ENCODE data around the gene ATXN7L1.

The ATXN7L1 gene

GRCh38 chr7:105571891-105572290, 304.5 kb downstream of the ATXN7L1 start:
- H3K4me3 ChIP-seq (ENCODE audit: low read depth, low read length), result no peak overlapping the region
- H3K27me3 ChIP-seq (replicated peaks), result no peaks in the 10 kb centered on the region
- no peak overlapping the region for H3K27ac ChIP-seq
- no peak for DNase-seq
- in situ Hi-C loops (cut with HindIII; ENCODE audit: low pct_ligation_motif_present, low sequenced_read_pairs), result no loop called here
- TF ChIP-seq CTCF (IDR thresholded peaks at IDR 0.05; ENCODE audit: low read depth, low read length, missing control alignments), result no peak
- peaks cover 13% of the 10 kb centered on the region for H3K36me3 ChIP-seq (replicated peaks)

- Histone ChIP-seq H3K27ac (no peak overlapping the region), H3K4me3 (ENCODE audit: low read depth, low read length) (no peak overlapping the region), H3K36me3 (replicated peaks) (peaks cover 44% of the 10 kb centered on the region), H3K27me3 (replicated peaks) (no peaks in the 10 kb centered on the region)
- no peak for DNase-seq
- no peak for TF ChIP-seq CTCF (IDR thresholded peaks at IDR 0.05; ENCODE audit: low read depth, low read length, missing control alignments)
- in situ Hi-C loops (cut with HindIII; ENCODE audit: low pct_ligation_motif_present, low sequenced_read_pairs), result no loop called here
Measured at GRCh38 chr7:105567821-105568220, 308.6 kb downstream of the ATXN7L1 start.

- H3K4me3 ChIP-seq (ENCODE audit: low read depth, low read length), result no peak overlapping the region
- in situ Hi-C loops (cut with HindIII; ENCODE audit: low pct_ligation_motif_present, low sequenced_read_pairs), result no loop called here
- no peaks in the 10 kb centered on the region for H3K27me3 ChIP-seq (replicated peaks)
- peaks cover 46% of the 10 kb centered on the region for H3K36me3 ChIP-seq (replicated peaks)
- H3K27ac ChIP-seq, result no peak overlapping the region
- no peak for DNase-seq
- TF ChIP-seq CTCF (IDR thresholded peaks at IDR 0.05; ENCODE audit: low read depth, low read length, missing control alignments), result no peak
Measured at GRCh38 chr7:105567024-105567423, 309.4 kb downstream of the ATXN7L1 start.

GRCh38 chr7:105565190-105565589, 311.2 kb downstream of the ATXN7L1 start:
- DNase-seq, result no peak
- in situ Hi-C loops (cut with HindIII; ENCODE audit: low pct_ligation_motif_present, low sequenced_read_pairs), result no loop called here
- Histone ChIP-seq H3K27ac (no peak overlapping the region), H3K27me3 (replicated peaks) (no peaks in the 10 kb centered on the region), H3K4me3 (ENCODE audit: low read depth, low read length) (no peak overlapping the region), H3K36me3 (replicated peaks) (peaks cover 55% of the 10 kb centered on the region)
- TF ChIP-seq CTCF (IDR thresholded peaks at IDR 0.05; ENCODE audit: low read depth, low read length, missing control alignments), result no peak

- DNase-seq, result no peak
- H3K27me3 ChIP-seq (replicated peaks), result no peaks in the 10 kb centered on the region
- H3K36me3 ChIP-seq (replicated peaks), result peaks cover 62% of the 10 kb centered on the region
- in situ Hi-C loops (cut with HindIII; ENCODE audit: low pct_ligation_motif_present, low sequenced_read_pairs), result no loop called here
- TF ChIP-seq CTCF (IDR thresholded peaks at IDR 0.05; ENCODE audit: low read depth, low read length, missing control alignments), result no peak
- no peak overlapping the region for H3K4me3 ChIP-seq (ENCODE audit: low read depth, low read length)
- no peak overlapping the region for H3K27ac ChIP-seq
Measured at GRCh38 chr7:105559926-105560325, 316.5 kb downstream of the ATXN7L1 start.
